ENCODE measurements around the gene ANOS1. TPM values are rescaled to one million over a fixed set of nuclear protein-coding genes. Genes with fewer than 3 reads are reported as not detected.

ANOS1 gene
- total and polyA plus RNA-seq, 8 donors, result 0.04 to 2.1 (median 0.23) TPM

DNA sequence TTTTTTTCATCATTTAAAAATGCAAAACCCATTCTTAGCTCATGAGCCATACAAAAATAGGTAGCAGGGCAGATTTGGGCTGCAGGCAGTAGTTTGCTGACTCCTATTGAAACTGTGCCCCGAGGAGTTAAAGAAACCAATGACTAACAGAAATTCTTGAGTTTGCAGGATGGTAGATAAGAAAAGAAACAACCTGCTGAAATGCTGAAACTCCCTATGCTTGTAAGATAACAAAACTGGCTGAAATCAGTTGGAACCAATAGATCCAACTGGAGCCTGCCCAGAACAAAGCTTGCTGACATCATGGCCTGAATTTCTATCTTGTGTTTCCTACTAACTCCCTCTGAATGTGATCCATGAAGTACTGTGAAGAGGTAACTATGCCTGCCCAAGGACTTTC, 68.6 kb downstream of the ANOS1 start:
- H3K36me3 ChIP-seq, result no peaks in the 10 kb centered on the region
- H3K4me3 ChIP-seq, result no peak overlapping the region
- no peaks in the 10 kb centered on the region for H3K9me3 ChIP-seq
- no peaks in the 10 kb centered on the region for H3K27me3 ChIP-seq
- WGBS, 2 donors, result 10 to 13% methylated on average over 1 of the region's 1 CpG
- H3K27ac ChIP-seq, result no peak overlapping the region
- DNase-seq (no peak), FAIRE-seq (no peak), ATAC-seq (peak in 1 of 4 donors; percentile 50)
- intact Hi-C loops (cut with DNase I), result no loop called here
- TF ChIP-seq, protein P1, sequence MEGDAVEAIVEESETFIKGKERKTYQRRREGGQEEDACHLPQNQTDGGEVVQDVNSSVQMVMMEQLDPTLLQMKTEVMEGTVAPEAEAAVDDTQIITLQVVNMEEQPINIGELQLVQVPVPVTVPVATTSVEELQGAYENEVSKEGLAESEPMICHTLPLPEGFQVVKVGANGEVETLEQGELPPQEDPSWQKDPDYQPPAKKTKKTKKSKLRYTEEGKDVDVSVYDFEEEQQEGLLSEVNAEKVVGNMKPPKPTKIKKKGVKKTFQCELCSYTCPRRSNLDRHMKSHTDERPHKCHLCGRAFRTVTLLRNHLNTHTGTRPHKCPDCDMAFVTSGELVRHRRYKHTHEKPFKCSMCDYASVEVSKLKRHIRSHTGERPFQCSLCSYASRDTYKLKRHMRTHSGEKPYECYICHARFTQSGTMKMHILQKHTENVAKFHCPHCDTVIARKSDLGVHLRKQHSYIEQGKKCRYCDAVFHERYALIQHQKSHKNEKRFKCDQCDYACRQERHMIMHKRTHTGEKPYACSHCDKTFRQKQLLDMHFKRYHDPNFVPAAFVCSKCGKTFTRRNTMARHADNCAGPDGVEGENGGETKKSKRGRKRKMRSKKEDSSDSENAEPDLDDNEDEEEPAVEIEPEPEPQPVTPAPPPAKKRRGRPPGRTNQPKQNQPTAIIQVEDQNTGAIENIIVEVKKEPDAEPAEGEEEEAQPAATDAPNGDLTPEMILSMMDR (IDR thresholded peaks at IDR 0.05), result no peak
- H3K4me1 ChIP-seq, result no peaks in the 10 kb centered on the region

DNA sequence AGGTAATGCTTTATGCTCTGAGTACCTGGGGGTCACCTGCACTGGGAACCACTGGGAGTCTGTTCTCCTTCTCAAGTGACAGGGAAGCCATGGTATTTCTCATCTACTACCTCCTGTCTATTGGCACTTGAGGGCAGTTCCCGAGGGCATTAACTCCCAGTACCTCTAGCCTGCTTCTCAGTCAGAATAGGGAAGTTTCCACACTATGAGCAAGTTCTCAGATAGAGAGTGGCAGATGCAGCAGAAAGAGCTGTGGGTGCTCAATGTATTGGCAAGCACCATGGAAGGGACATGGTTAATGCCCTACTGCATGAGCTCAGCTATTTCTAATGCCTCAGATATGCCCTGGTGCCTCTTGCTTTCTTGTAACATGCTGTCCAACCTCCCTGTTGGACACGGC, 74.1 kb downstream of the ANOS1 start:
- WGBS, 2 donors, result 51 to 61% methylated on average over 2 of the region's 2 CpGs
- Histone ChIP-seq H3K4me1 (no peaks in the 10 kb centered on the region), H3K27ac (no peak overlapping the region), H3K36me3 (no peaks in the 10 kb centered on the region), H3K27me3 (peaks cover 0 to 3% (median 0%) of the 10 kb centered on the region in 4 donors), H3K4me3 (no peak overlapping the region), H3K9me3 (no peaks in the 10 kb centered on the region)
- ATAC-seq (no peak), DNase-seq (no peak), FAIRE-seq (no peak)
- intact Hi-C loops (cut with DNase I), result no loop called here
- TF ChIP-seq, protein P1 (IDR thresholded peaks at IDR 0.05), result no peak

DNA sequence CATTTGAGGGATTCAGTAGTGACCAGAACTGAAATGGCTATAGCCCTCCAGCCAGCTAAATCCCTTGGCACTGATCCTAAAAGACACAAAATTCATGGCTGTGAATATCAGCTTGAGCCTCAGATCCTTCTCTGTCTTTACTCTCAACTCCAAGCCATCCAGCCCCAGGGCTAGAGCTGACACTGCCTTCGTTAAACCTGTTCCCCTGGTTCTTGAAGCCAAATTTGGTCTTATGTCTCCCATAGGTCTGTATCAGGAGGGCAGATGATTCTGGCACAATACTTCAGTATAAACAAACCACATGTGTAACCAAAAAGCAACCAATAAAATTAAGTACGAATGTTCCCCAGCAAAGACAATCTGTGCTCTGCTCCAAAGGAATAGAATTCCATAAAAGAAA, 78.0 kb downstream of the ANOS1 start:
- Histone ChIP-seq H3K36me3 (no peaks in the 10 kb centered on the region), H3K27me3 (peaks cover 0 to 3% (median 0%) of the 10 kb centered on the region in 4 donors), H3K4me1 (no peaks in the 10 kb centered on the region), H3K4me3 (no peak overlapping the region), H3K27ac (no peak overlapping the region), H3K9me3 (no peaks in the 10 kb centered on the region)
- TF ChIP-seq, protein P1 (IDR thresholded peaks at IDR 0.05), result no peak
- WGBS, 2 donors, result 38 to 61% methylated on average over 2 of the region's 2 CpGs
- FAIRE-seq (no peak), ATAC-seq (no peak), DNase-seq (no peak)
- intact Hi-C loops (cut with DNase I), result no loop called here

DNA sequence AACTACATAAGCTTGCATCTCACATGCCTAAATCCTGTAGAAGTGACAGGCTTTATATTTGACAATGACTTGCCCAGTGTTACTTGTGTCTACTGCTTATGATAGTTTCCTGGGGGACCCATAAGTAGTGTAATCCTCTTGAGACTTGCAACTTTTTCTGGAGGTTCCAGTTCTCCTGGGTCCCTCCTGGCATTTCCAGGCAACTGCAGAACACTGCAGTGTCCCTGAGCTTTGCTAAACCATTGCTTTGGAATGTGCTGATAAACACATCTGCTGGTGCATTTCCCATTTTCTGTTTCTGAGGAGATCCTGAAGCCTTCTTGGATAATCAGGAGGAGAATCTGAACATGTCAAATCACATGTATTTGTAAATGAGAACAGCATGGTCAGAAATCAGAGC, 82.0 kb downstream of the ANOS1 start:
- DNase-seq (no peak), FAIRE-seq (no peak), ATAC-seq (no peak)
- Histone ChIP-seq H3K27me3 (no peaks in the 10 kb centered on the region), H3K27ac (no peak overlapping the region), H3K36me3 (no peaks in the 10 kb centered on the region), H3K9me3 (no peaks in the 10 kb centered on the region), H3K4me3 (no peak overlapping the region), H3K4me1 (no peaks in the 10 kb centered on the region)
- intact Hi-C loops (cut with DNase I), result no loop called here
- TF ChIP-seq, protein P1 (IDR thresholded peaks at IDR 0.05), result no peak

DNA sequence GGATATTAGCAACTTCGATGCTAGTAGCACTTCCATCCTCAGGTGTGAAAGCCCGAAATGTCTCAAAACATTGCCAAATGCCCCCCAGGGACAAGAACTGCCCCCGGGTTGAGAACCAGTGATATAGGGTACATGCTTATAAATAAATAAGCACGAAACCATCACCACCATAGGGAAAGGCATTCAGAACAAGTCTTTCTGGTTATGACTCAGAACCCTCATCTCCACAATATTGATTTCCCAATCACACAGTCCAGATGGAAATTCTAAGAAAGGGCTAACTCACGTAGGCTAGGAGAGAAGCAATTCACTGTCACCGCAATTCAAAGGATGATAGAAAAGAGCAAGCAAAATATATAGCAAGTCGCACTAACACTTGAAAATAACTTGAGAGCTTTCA, 84.8 kb downstream of the ANOS1 start:
- no peak for ATAC-seq
- TF ChIP-seq, protein P1 (IDR thresholded peaks at IDR 0.05), result no peak
- Histone ChIP-seq H3K4me3 (no peak overlapping the region), H3K36me3 (no peaks in the 10 kb centered on the region), H3K27ac (no peak overlapping the region), H3K9me3 (no peaks in the 10 kb centered on the region), H3K27me3 (no peaks in the 10 kb centered on the region), H3K4me1 (no peaks in the 10 kb centered on the region)
- no peak for FAIRE-seq
- DNase-seq, result no peak
- intact Hi-C loops (cut with DNase I), result no loop called here
- 47 to 59% methylated on average over 7 of the region's 7 CpGs for WGBS, 2 donors

Measured in pancreas (tissue), 10 donors.